Smooth muscle cell (in vitro differentiated cells): ENCODE results near the gene INTS1. TPM values are rescaled to one million over a fixed set of nuclear protein-coding genes. Genes with fewer than 3 reads are reported as not detected.

ENCODE experiments used
- DNase-seq: peaks from one replicate; lab custom pipeline; 2025; ENCODE audit not compliant: unreplicated experiment; lab: John Stamatoyannopoulos, UW
- H2AFZ ChIP-seq: fragments of 200-600 bp; sonication (generic); 2 replicates; pipeline ENCODE4 v1.6.0; 2016; ENCODE audit warnings: antibody characterized with exemption, low read depth, mild to moderate bottlenecking
- H3F3A ChIP-seq: fragments of 200-600 bp; sonication (generic); 2 replicates; pipeline ENCODE4 v1.6.0; 2017; ENCODE audit warnings: antibody characterized with exemption, low read depth
- H3K27ac ChIP-seq: fragments of 200-600 bp; sonication (generic); 2 replicates; pipeline ENCODE4 v1.5.1; 2016; ENCODE audit warnings: low read depth, mild to moderate bottlenecking
- H3K27me3 ChIP-seq: fragments of 200-600 bp; sonication (generic); 2 replicates; pipeline ENCODE4 v1.6.1; 2016; ENCODE audit warnings: low read depth, mild to moderate bottlenecking
- H3K36me3 ChIP-seq: fragments of 200-600 bp; sonication (generic); 2 replicates; pipeline ENCODE4 v1.5.1; 2016; ENCODE audit warnings: low read depth
- H3K4me1 ChIP-seq: fragments of 200-600 bp; sonication (generic); 2 replicates; pipeline ENCODE4 v1.5.1; 2016; ENCODE audit warnings: low read depth
- H3K4me2 ChIP-seq: fragments of 200-600 bp; sonication (generic); 2 replicates; pipeline ENCODE4 v1.6.0; 2016; ENCODE audit warnings: mild to moderate bottlenecking
- H3K4me3 ChIP-seq: fragments of 200-600 bp; sonication (generic); 2 replicates; pipeline ENCODE4 v1.5.1; 2016; ENCODE audit warnings: mild to moderate bottlenecking
- H3K79me2 ChIP-seq: fragments of 200-600 bp; sonication (generic); 2 replicates; pipeline ENCODE4 v1.6.0; 2016; ENCODE audit warnings: low read depth, mild to moderate bottlenecking
- H3K9ac ChIP-seq: fragments of 200-600 bp; sonication (generic); 2 replicates; pipeline ENCODE4 v1.6.0; 2016; ENCODE audit warnings: low read depth
- H3K9me3 ChIP-seq: fragments of 200-600 bp; sonication (generic); replicated peaks from 2 replicates; pipeline ENCODE4 v1.5.1; 2016; ENCODE audit warnings: low read depth
- H4K20me1 ChIP-seq: fragments of 200-600 bp; sonication (generic); 2 replicates; pipeline ENCODE4 v1.6.0; 2016; ENCODE audit warnings: low read depth
- WGBS: methylation state at CpG from one replicate; pipeline ENCODE4 v1.1.7; 2016; ENCODE audit warnings: low lambda C conversion rate; 5-methylcytosine and 5-hydroxymethylcytosine counted together
- polyA plus RNA-seq: library from polyadenylated mRNA; unstranded; fragments of >200 nt; fragmentation: Nextera tagmentation; extraction: Ambion mirVana; gene quantifications from 2 replicates; pipeline ENCODE4 v1.2.1, GENCODE V29; 2016
- total RNA-seq: library from RNA; depleted of rRNA; stranded (reverse); fragments of >200 nt; gene quantifications from 2 replicates; pipeline ENCODE4 v1.2.3, GENCODE V29; 2014
- TF ChIP-seq, protein P1 (sequence below): fragments of 200-600 bp; sonication (generic); IDR thresholded peaks from 2 replicates; pipeline ENCODE4 v1.5.1; 2017; ENCODE audit warnings: borderline replicate concordance, mild to moderate bottlenecking, antibody characterized with exemption; ENCODE audit not compliant: insufficient read depth, poor library complexity, severe bottlenecking

INTS1 gene
- total and polyA plus RNA-seq, 2 experiments from 2014 or later, result 18.2 to 51.2 TPM

DNA sequence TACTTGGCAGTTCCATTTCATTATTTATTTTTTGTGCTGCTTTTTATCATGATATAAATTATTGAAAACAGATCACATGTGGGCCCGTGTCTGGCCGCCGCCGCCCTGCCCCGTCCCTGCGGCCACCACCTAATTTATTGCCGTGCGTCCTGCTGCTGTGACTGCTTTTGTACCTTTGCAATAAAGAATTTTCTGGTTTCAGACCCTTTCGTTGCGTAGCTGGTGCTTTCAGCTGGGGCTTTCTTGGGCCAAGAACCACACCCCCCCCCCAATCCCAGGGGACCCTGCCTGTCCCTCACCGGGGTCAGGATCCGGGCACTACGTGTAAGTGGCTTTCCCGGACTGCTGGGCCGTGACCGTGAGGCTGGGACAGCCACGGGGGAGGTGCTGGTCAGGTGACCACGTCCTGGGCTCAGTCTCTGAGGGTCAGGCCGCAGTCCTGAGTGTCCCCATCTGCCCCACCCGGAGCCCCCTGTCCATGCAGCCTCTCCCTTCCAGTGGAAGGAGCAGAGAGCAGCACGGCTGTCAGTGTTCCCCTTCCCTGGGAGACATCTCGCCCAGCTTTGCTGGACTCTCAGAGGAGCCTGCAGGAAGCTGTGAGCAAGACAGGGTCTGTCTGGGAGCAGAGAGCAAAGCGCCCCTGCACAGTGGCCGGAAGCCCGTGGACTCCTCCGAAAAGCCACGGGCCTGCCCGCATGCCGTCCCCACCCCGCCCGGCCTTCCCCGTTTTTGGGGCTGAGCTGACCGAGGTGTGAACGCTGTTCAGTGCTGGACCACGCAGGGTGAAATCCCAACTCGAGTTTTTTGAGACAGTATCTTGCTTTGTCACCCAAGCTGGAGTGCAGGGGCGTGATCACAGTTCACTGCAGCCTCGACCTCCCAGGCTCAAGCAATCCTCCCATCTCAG is 38.9 kb upstream of the INTS1 start:
- Histone ChIP-seq H3K27me3 (no peaks in the 10 kb centered on the region), H2AFZ (no peak overlapping the region), H3K4me1 (no peaks in the 10 kb centered on the region), H3F3A (no peaks in the 10 kb centered on the region), H3K9ac (no peak overlapping the region), H3K36me3 (no peaks in the 10 kb centered on the region), H3K79me2 (peaks cover 8% of the 10 kb centered on the region), H3K9me3 (no peaks in the 10 kb centered on the region), H3K27ac (no peak overlapping the region), H4K20me1 (no peaks in the 10 kb centered on the region), H3K4me2 (no peak overlapping the region), H3K4me3 (no peak overlapping the region)
- TF ChIP-seq, protein P1, sequence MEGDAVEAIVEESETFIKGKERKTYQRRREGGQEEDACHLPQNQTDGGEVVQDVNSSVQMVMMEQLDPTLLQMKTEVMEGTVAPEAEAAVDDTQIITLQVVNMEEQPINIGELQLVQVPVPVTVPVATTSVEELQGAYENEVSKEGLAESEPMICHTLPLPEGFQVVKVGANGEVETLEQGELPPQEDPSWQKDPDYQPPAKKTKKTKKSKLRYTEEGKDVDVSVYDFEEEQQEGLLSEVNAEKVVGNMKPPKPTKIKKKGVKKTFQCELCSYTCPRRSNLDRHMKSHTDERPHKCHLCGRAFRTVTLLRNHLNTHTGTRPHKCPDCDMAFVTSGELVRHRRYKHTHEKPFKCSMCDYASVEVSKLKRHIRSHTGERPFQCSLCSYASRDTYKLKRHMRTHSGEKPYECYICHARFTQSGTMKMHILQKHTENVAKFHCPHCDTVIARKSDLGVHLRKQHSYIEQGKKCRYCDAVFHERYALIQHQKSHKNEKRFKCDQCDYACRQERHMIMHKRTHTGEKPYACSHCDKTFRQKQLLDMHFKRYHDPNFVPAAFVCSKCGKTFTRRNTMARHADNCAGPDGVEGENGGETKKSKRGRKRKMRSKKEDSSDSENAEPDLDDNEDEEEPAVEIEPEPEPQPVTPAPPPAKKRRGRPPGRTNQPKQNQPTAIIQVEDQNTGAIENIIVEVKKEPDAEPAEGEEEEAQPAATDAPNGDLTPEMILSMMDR, result no peak
- WGBS, result 94% methylated on average over 38 of the region's 38 CpGs
- DNase-seq, result no peak

DNA sequence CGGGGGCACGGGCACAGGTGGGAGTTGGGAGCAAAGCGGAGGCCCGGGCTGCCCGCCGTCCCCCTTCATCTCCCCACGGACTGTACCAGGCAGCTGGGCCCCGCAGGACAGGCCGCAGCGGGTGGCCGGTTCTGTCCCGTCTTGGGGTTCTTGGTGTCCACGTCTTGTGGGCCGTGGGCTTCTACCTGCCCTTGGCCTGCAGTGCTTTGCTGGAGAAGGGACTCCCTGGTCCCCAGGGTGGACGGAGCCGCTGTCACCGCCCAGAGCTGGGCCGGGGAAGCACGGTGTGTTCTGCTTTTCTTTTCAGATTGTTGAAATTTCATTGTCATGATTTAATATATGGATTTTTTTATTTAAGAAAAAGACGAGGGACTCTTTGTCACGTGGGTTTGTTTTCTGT is 38.1 kb upstream of the INTS1 start:
- peaks cover 16% of the 10 kb centered on the region for H3K79me2 ChIP-seq
- H2AFZ ChIP-seq, result no peak overlapping the region
- TF ChIP-seq, protein P1, result no peak
- peaks cover 7% of the 10 kb centered on the region for H3K4me1 ChIP-seq
- WGBS, result 96% methylated on average over 21 of the region's 21 CpGs
- H3F3A ChIP-seq, result no peaks in the 10 kb centered on the region
- no peak overlapping the region for H3K4me2 ChIP-seq
- H3K4me3 ChIP-seq, result no peak overlapping the region
- DNase-seq, result no peak
- H3K9me3 ChIP-seq, result no peaks in the 10 kb centered on the region
- no peak overlapping the region for H3K27ac ChIP-seq
- H3K36me3 ChIP-seq, result no peaks in the 10 kb centered on the region
- H4K20me1 ChIP-seq, result no peaks in the 10 kb centered on the region
- H3K27me3 ChIP-seq, result no peaks in the 10 kb centered on the region
- no peak overlapping the region for H3K9ac ChIP-seq

DNA sequence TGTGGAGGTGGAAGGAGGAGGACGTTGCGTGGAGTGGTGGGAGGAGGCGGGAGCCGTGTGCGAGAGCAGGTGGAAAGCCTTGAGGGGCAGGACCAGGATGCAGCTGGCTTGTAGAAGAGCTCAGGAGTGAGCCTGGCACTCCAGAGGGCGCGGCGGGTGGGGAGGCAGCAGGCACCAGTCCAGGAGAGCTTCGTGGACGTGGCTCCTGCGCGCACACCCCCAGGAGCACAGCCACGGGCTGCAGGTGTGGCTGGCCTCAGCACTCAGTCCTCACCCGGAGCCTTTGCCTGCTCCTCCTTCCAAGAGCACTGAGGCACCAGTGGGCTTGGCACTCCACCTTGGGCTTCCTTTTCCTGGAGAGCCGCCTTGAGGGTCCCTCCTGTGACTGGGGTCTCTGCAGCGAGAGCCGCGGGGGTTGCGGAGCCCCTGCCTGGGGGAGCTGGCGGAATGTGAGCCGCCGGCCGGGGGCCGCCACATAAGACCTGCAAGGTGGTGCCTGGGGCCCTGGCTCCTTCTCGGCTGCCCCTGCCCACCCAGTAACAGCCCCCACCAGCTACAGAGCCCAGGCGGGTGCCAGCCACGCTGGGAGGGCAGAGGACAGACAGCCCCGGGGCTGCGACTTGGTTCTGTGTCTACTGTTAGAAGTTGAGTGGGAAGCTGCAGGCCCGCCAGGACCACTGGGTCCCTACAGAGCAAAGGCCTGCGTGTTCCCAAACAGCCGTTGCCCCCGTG is 37.4 kb upstream of the INTS1 start:
- 97% methylated on average over 29 of the region's 33 CpGs for WGBS
- no peaks in the 10 kb centered on the region for H3K27me3 ChIP-seq

More for the DNA sequence above, 37.4 kb upstream of the INTS1 start:
- Histone ChIP-seq H3K9me3 (no peaks in the 10 kb centered on the region), H2AFZ (no peak overlapping the region), H3K9ac (no peak overlapping the region), H3K79me2 (peaks cover 18% of the 10 kb centered on the region), H3K4me2 (no peak overlapping the region), H3K4me3 (no peak overlapping the region), H4K20me1 (no peaks in the 10 kb centered on the region), H3K27ac (no peak overlapping the region), H3K36me3 (no peaks in the 10 kb centered on the region), H3K4me1 (peaks cover 12% of the 10 kb centered on the region), H3F3A (no peaks in the 10 kb centered on the region)
- DNase-seq, result no peak
- TF ChIP-seq, protein P1, result no peak
